Uterus (tissue), 4 donors: ENCODE measurements around the gene CCDC152. TPM values are rescaled to one million over a fixed set of nuclear protein-coding genes. Genes with fewer than 3 reads are reported as not detected.

ENCODE experiments used
- DNase-seq, 2 donors: peaks; one replicate each; pipeline ENCODE4 v3.0.0-alpha.2; 2019 to 2020
- H3K27ac ChIP-seq, 2 donors: fragments of 200-600 bp; sonication (generic); 1 replicate in 1 of 2; 2 replicates in 1 of 2; pipeline ENCODE4 v1.5.1; 2016 to 2018
- H3K27me3 ChIP-seq, 2 donors: fragments of 200-600 bp; sonication (generic); one replicate each; pipeline ENCODE4 v1.5.1; 2018 to 2019; ENCODE audit warnings: control low read depth in 1 of 2
- H3K36me3 ChIP-seq, 2 donors: fragments of 200-600 bp; sonication (generic); one replicate each; pipeline ENCODE4 v1.5.1; 2019; ENCODE audit warnings: control low read depth in 1 of 2
- H3K4me1 ChIP-seq, 2 donors: fragments of 200-600 bp; sonication (generic); one replicate each; pipeline ENCODE4 v1.5.1; 2018 to 2019; ENCODE audit warnings: control low read depth in 1 of 2
- H3K4me3 ChIP-seq, 2 donors: fragments of 200-600 bp; sonication (generic); 1 replicate in 1 of 2; 2 replicates in 1 of 2; pipeline ENCODE4 v1.5.1; 2018 to 2019; ENCODE audit warnings: mild to moderate bottlenecking in 1 of 2
- H3K9me3 ChIP-seq, 2 donors: fragments of 200-600 bp; sonication (generic); one replicate each; pipeline ENCODE4 v1.5.1; 2019; ENCODE audit warnings: control low read depth in 1 of 2
- CTCF ChIP-seq, 4 experiments: fragments of 200-600 bp in 2 of 4; fragments of 450-650 bp in 2 of 4; sonication (generic) in 2 of 4; IDR thresholded peaks; one replicate each; pipeline ENCODE4 v1.5.1; 2016 to 2019; ENCODE audit warnings: antibody characterized with exemption in 4 of 4, mild to moderate bottlenecking in 2 of 4, moderate library complexity in 1 of 4
- POLR2A ChIP-seq, 2 donors: fragments of 450-650 bp; IDR thresholded peaks; one replicate each; pipeline ENCODE4 v1.6.1; 2016; ENCODE audit warnings: antibody characterized with exemption in 2 of 2, mild to moderate bottlenecking in 1 of 2, moderate library complexity in 1 of 2
- intact Hi-C: fragments of 100-400 bp; cut with DNase I; formaldehyde crosslinking; loops from one replicate; pipeline ENCODE4 v1.15.1; 2023; ENCODE audit warnings: low total_unique reads
- total RNA-seq, 4 donors: library from RNA; depleted of rRNA in 3 of 4; stranded (reverse); fragments of >200 nt in 3 of 4; gene quantifications; one replicate each; pipeline versions ENCODE4 v1.1.0 to v1.2.4, GENCODE V29; 2014 to 2023
- donor health status: DM: yes; HTN: yes; CAD: no.

CCDC152 gene
- 1 to 10 TPM in 1 of 4 donors, under 1 TPM in 1, not detected in 2; 0.76 to 3.9 TPM for total RNA-seq

- no peaks in the 10 kb centered on the region for H3K9me3 ChIP-seq
- intact Hi-C loops: no loop called here
- DNase-seq: no peak
Measured at GRCh38 chr5:42756606-42757601, at the start of gene CCDC152. Gene CCDC152, plus strand, starts transcription at chr5:42756818. Its CDS starts 2,304 bp downstream, at chr5:42759122.

GRCh38 chr5:42715785-42716184, 40.8 kb upstream of the CCDC152 start:
- no peak for DNase-seq
- Histone ChIP-seq H3K27me3 (no peaks in the 10 kb centered on the region), H3K9me3 (no peaks in the 10 kb centered on the region), H3K27ac (no peak overlapping the region), H3K4me3 (no peak overlapping the region), H3K4me1 (no peaks in the 10 kb centered on the region), H3K36me3 (no peaks in the 10 kb centered on the region)
- intact Hi-C loops: no loop called here
- no peak for TF ChIP-seq CTCF (IDR thresholded peaks at IDR 0.05)

More at GRCh38 chr5:42756606-42757601, at the start of gene CCDC152:
- H3K4me1 ChIP-seq: no peaks in the 10 kb centered on the region
- no peaks in the 10 kb centered on the region for H3K27me3 ChIP-seq
- H3K36me3 ChIP-seq: no peaks in the 10 kb centered on the region
- TF ChIP-seq POLR2A (IDR thresholded peaks at IDR 0.05): no peak
- TF ChIP-seq CTCF (IDR thresholded peaks at IDR 0.05): no peak
- H3K27ac ChIP-seq: no peak within 1 kb of the TSS
- peak within 1 kb of the TSS; percentile 14 to 18 for H3K4me3 ChIP-seq

- Histone ChIP-seq H3K4me3 (no peak overlapping the region), H3K9me3 (no peaks in the 10 kb centered on the region), H3K36me3 (no peaks in the 10 kb centered on the region), H3K27me3 (no peaks in the 10 kb centered on the region), H3K4me1 (no peaks in the 10 kb centered on the region), H3K27ac (no peak overlapping the region)
- DNase-seq: no peak
- intact Hi-C loops: no loop called here
- TF ChIP-seq CTCF (IDR thresholded peaks at IDR 0.05) (no peak), POLR2A (IDR thresholded peaks at IDR 0.05) (no peak)
Measured at GRCh38 chr5:42718591-42718990, 38.0 kb upstream of the CCDC152 start.

- intact Hi-C loops: no loop called here
- no peaks in the 10 kb centered on the region for H3K36me3 ChIP-seq
- no peak overlapping the region for H3K4me3 ChIP-seq
- no peak for TF ChIP-seq POLR2A (IDR thresholded peaks at IDR 0.05)
- no peak for TF ChIP-seq CTCF (IDR thresholded peaks at IDR 0.05)
- no peaks in the 10 kb centered on the region for H3K9me3 ChIP-seq
- no peaks in the 10 kb centered on the region for H3K27me3 ChIP-seq
- no peaks in the 10 kb centered on the region for H3K4me1 ChIP-seq
- H3K27ac ChIP-seq: no peak overlapping the region
- no peak for DNase-seq
Measured at GRCh38 chr5:42719034-42719433, 37.6 kb upstream of the CCDC152 start.

GRCh38 chr5:42720251-42720650, 36.4 kb upstream of the CCDC152 start:
- Histone ChIP-seq H3K9me3 (no peaks in the 10 kb centered on the region), H3K27me3 (no peaks in the 10 kb centered on the region), H3K36me3 (no peaks in the 10 kb centered on the region), H3K4me1 (no peaks in the 10 kb centered on the region), H3K4me3 (no peak overlapping the region), H3K27ac (no peak overlapping the region)
- intact Hi-C loops: no loop called here
- DNase-seq: no peak
- TF ChIP-seq POLR2A (IDR thresholded peaks at IDR 0.05) (no peak), CTCF (IDR thresholded peaks at IDR 0.05) (no peak)
